HEK293T (cell line): ENCODE data around the gene DUS1L.

Experiments used
- BHLHE40 ChIP-seq: fragments of 450-650 bp; IDR thresholded peaks from 2 replicates; pipeline ENCODE4 v1.6.1; 2016; ENCODE audit warnings: mild to moderate bottlenecking, moderate library complexity, borderline replicate concordance
- CTBP1 ChIP-seq: fragments of 450-650 bp; IDR thresholded peaks from 2 replicates; pipeline ENCODE4 v1.6.1; 2016; ENCODE audit warnings: borderline replicate concordance
- ELF4 ChIP-seq: fragments of 450-650 bp; IDR thresholded peaks from 2 replicates; pipeline ENCODE4 v1.6.1; 2017; ENCODE audit warnings: antibody characterized with exemption
- FOXA1 ChIP-seq: fragments of 450-650 bp; IDR thresholded peaks from 2 replicates; pipeline ENCODE4 v1.6.1; 2016; ENCODE audit warnings: mild to moderate bottlenecking
- FOXK2 ChIP-seq: fragments of 450-650 bp; IDR thresholded peaks from 2 replicates; pipeline ENCODE4 v1.6.1; 2016; ENCODE audit warnings: mild to moderate bottlenecking
- FOXM1 ChIP-seq: fragments of 450-650 bp; IDR thresholded peaks from 2 replicates; pipeline ENCODE4 v1.6.1; 2017; ENCODE audit warnings: mild to moderate bottlenecking, borderline replicate concordance
- NFRKB ChIP-seq: fragments of 450-650 bp; IDR thresholded peaks from 2 replicates; pipeline ENCODE4 v1.6.1; 2016; ENCODE audit warnings: mild to moderate bottlenecking, moderate library complexity
- SP1 ChIP-seq: fragments of 450-650 bp; IDR thresholded peaks from 2 replicates; pipeline ENCODE4 v1.6.1; 2017
- SUZ12 ChIP-seq: fragments of 450-650 bp; IDR thresholded peaks from 2 replicates; pipeline ENCODE4 v1.6.1; 2016; ENCODE audit warnings: mild to moderate bottlenecking
- ZNF384 ChIP-seq: fragments of 450-650 bp; IDR thresholded peaks from 2 replicates; pipeline ENCODE4 v1.6.1; 2016

- TF ChIP-seq SP1 (no peak), ELF4 (no peak), ZNF384 (no peak), CTBP1 (no peak), FOXK2 (no peak), NFRKB (no peak), BHLHE40 (no peak), FOXM1 (no peak), SUZ12 (no peak), FOXA1 (no peak)
These were observed 35.1 kb upstream of the DUS1L start for GRCh38 chr17:82100502-82101298.
